GM12878 (cell line): ENCODE results near the gene MRPS27. TPM values are rescaled to one million over a fixed set of nuclear protein-coding genes. Genes with fewer than 3 reads are reported as not detected.

Source experiments
- ATAC-seq: fragments of 200-7000 bp; cut with Tn5 transposase; 3 replicates; pipeline ENCODE4 v1.9.1; 2020; ENCODE audit warnings: mild to moderate bottlenecking, moderate library complexity
- BruUV-seq: library from RNA; stranded (reverse); fragments of 400-500 nt; replicated peaks from 2 replicates; lab custom pipeline; 2021; lab: Mats Ljungman, UMichigan
- CTCF ChIA-PET: fragments of 300-600 bp; sonication (Branson Sonifier 250); formaldehyde crosslinking; extraction: SDS; loops from one replicate; lab custom pipeline; 2021; ENCODE audit warnings: inconsistent platforms; lab: Yijun Ruan, JAX
- POLR2A ChIA-PET: fragments of 350-600 bp; formaldehyde crosslinking; extraction: SDS; loops from one replicate; lab custom pipeline; 2021; ENCODE audit warnings: inconsistent platforms; lab: Charles Lee
- RAD21 ChIA-PET: fragments of 300-600 bp; sonication (Branson Sonifier 250); formaldehyde crosslinking; loops from one replicate; lab custom pipeline; 2023; ENCODE audit warnings: antibody characterized with exemption; ENCODE audit not compliant: unreplicated experiment; lab: Charles Lee
- SMC1A ChIA-PET: fragments of 300-600 bp; sonication (Branson Sonifier 250); formaldehyde crosslinking; loops from one replicate; lab custom pipeline; 2023; ENCODE audit not compliant: unreplicated experiment, uncharacterized antibody; lab: Charles Lee
- DNase-seq: peaks from one replicate; pipeline ENCODE4 v3.0.0-alpha.2; 2011; ENCODE audit warnings: low read depth, low spot score
- FAIRE-seq: peaks from 3 replicates; lab custom pipeline; 2011; peaks lifted over from hg19 to GRCh38; lab: Jason Lieb, UNC
- H2AFZ ChIP-seq: 2 replicates; pipeline ENCODE4 v1.6.0; 2011; ENCODE audit warnings: low read depth, low read length, control low read depth; ENCODE audit not compliant: control insufficient read depth
- H3K27ac ChIP-seq: 2 replicates; pipeline ENCODE4 v1.5.1; 2011; ENCODE audit warnings: control low read depth; ENCODE audit not compliant: control insufficient read depth, insufficient read depth
- H3K27me3 ChIP-seq, 2 experiments: replicated peaks in 1 of 2; 2 replicates each; pipeline versions ENCODE4 v1.6.0 to v1.6.1; 2011; ENCODE audit warnings: low read length in 1 of 2; ENCODE audit not compliant: control insufficient read depth in 2 of 2, insufficient read depth in 2 of 2
- H3K36me3 ChIP-seq, 2 experiments: 2 replicates each; pipeline ENCODE4 v1.5.1; 2011; ENCODE audit warnings: low read length in 1 of 2; ENCODE audit not compliant: control insufficient read depth in 2 of 2, insufficient read depth in 2 of 2
- H3K4me1 ChIP-seq: 2 replicates; pipeline ENCODE4 v1.6.1; 2011; ENCODE audit warnings: mild to moderate bottlenecking, low read length, moderate library complexity, mixed read lengths; ENCODE audit not compliant: control insufficient read depth, insufficient read depth
- H3K4me2 ChIP-seq: 2 replicates; pipeline ENCODE4 v1.6.0; 2011; ENCODE audit warnings: control low read depth; ENCODE audit not compliant: control insufficient read depth, insufficient read depth
- H3K4me3 ChIP-seq: fragments of 200-600 bp; sonication (generic); 2 replicates; pipeline ENCODE4 v1.5.1; 2016
- H3K79me2 ChIP-seq: 2 replicates; pipeline ENCODE4 v1.6.0; 2011; ENCODE audit warnings: low read length; ENCODE audit not compliant: control insufficient read depth, insufficient read depth
- H3K9ac ChIP-seq: 2 replicates; pipeline ENCODE4 v1.8.0; 2011; ENCODE audit warnings: low read length, control low read depth, mixed read lengths; ENCODE audit not compliant: control insufficient read depth, insufficient read depth
- H3K9me3 ChIP-seq: replicated peaks from 3 replicates; pipeline ENCODE4 v1.5.1; 2011; ENCODE audit warnings: mild to moderate bottlenecking, low read length; ENCODE audit not compliant: control insufficient read depth, insufficient read depth
- H4K20me1 ChIP-seq: 2 replicates; pipeline ENCODE4 v1.6.0; 2011; ENCODE audit not compliant: control insufficient read depth, insufficient read depth
- ASH2L ChIP-seq: fragments of 300-600, 200-600 bp; sonication (generic); IDR thresholded peaks from 2 replicates; pipeline ENCODE4 v1.6.1; 2017; ENCODE audit warnings: low read depth, mild to moderate bottlenecking, borderline replicate concordance
- BCL11A ChIP-seq: IDR thresholded peaks from 2 replicates; pipeline ENCODE4 v1.6.1; 2011; ENCODE audit warnings: low read depth, low read length
- CBFB ChIP-seq: IDR thresholded peaks from 2 replicates; pipeline ENCODE4 v1.6.1; 2016; ENCODE audit warnings: antibody characterized with exemption, low read depth
- CEBPB ChIP-seq, 2 experiments: fragments of 150-350 bp in 1 of 2; IDR thresholded peaks; 2 replicates each; pipeline ENCODE4 v1.6.1; 2012 to 2014; ENCODE audit warnings: low read depth in 2 of 2, low read length in 2 of 2, borderline replicate concordance in 1 of 2, inconsistent platforms in 1 of 2
- DPF2 ChIP-seq: fragments of 450-650 bp; IDR thresholded peaks from 2 replicates; pipeline ENCODE4 v1.6.1; 2017; ENCODE audit warnings: mild to moderate bottlenecking
- EGR1 ChIP-seq, 2 experiments: IDR thresholded peaks; 1 replicate in 1 of 2; 2 replicates in 1 of 2; pipeline ENCODE4 v1.6.1; 2011 to 2012; ENCODE audit warnings: low read depth in 2 of 2, low read length in 2 of 2, borderline replicate concordance in 1 of 2, mild to moderate bottlenecking in 1 of 2, moderate library complexity in 1 of 2
- ELK1 ChIP-seq: IDR thresholded peaks from 2 replicates; pipeline ENCODE4 v1.6.1; 2012; ENCODE audit warnings: low read depth, low read length, improper control_type of control experiment
- GABPA ChIP-seq: IDR thresholded peaks from 2 replicates; pipeline ENCODE4 v1.6.1; 2014; ENCODE audit warnings: antibody characterized with exemption, low read depth, mild to moderate bottlenecking, inconsistent platforms
- JUNB ChIP-seq: IDR thresholded peaks from 2 replicates; pipeline ENCODE4 v1.6.1; 2016; ENCODE audit warnings: antibody characterized with exemption, mild to moderate bottlenecking
- KDM1A ChIP-seq: fragments of 200-600 bp; sonication (generic); IDR thresholded peaks from 2 replicates; pipeline ENCODE4 v1.6.1; 2016; ENCODE audit warnings: borderline replicate concordance
- MEF2B ChIP-seq: fragments of 450-650 bp; IDR thresholded peaks from 2 replicates; pipeline ENCODE4 v1.6.1; 2018; ENCODE audit warnings: mild to moderate bottlenecking, moderate library complexity; ENCODE audit not compliant: partially characterized antibody, poor library complexity, severe bottlenecking
- MTA2 ChIP-seq: fragments of 450-650 bp; IDR thresholded peaks from 2 replicates; pipeline ENCODE4 v1.6.1; 2016; ENCODE audit warnings: low read depth, mild to moderate bottlenecking, moderate library complexity
- NFYB ChIP-seq: IDR thresholded peaks from 2 replicates; pipeline ENCODE4 v1.6.1; 2011; ENCODE audit warnings: low read depth, mild to moderate bottlenecking, low read length, improper control_type of control experiment, moderate library complexity; ENCODE audit not compliant: insufficient read depth
- PKNOX1 ChIP-seq: fragments of 450-650 bp; IDR thresholded peaks from 2 replicates; pipeline ENCODE4 v1.6.1; 2016; ENCODE audit warnings: mild to moderate bottlenecking
- POLR2AphosphoS5 ChIP-seq: IDR thresholded peaks from 2 replicates; pipeline ENCODE4 v1.6.1; 2011; ENCODE audit warnings: mild to moderate bottlenecking, low read length, inconsistent platforms
- RAD51 ChIP-seq: fragments of 450-650 bp; IDR thresholded peaks from 2 replicates; pipeline ENCODE4 v1.6.1; 2016; ENCODE audit warnings: moderate library complexity, mild to moderate bottlenecking, inconsistent platforms
- TCF7 ChIP-seq: IDR thresholded peaks from 2 replicates; pipeline ENCODE4 v1.6.1; 2014; ENCODE audit warnings: antibody characterized with exemption, borderline replicate concordance
- WRNIP1 ChIP-seq: IDR thresholded peaks from 2 replicates; pipeline ENCODE4 v1.6.1; 2011; ENCODE audit warnings: low read depth, low read length, improper control_type of control experiment, borderline replicate concordance
- YBX1 ChIP-seq: fragments of 450-650 bp; IDR thresholded peaks from 2 replicates; pipeline ENCODE4 v1.6.1; 2016; ENCODE audit warnings: antibody characterized with exemption
- YY1 ChIP-seq: IDR thresholded peaks from 2 replicates; pipeline ENCODE4 v1.6.1; 2011; ENCODE audit warnings: low read depth, mild to moderate bottlenecking, low read length
- WGBS: methylation state at CpG from one replicate; pipeline ENCODE4 v1.1.6; 2016; ENCODE audit warnings: low lambda C conversion rate; ENCODE audit not compliant: insufficient replicate concordance, insufficient coverage; ENCODE audit errors: missing lambda C conversion rate; 5-methylcytosine and 5-hydroxymethylcytosine counted together
- in situ Hi-C: fragments of 300-500 bp; cut with MboI; formaldehyde crosslinking; loops from 9 replicates; pipeline ENCODE4 v1.14.3; 2018; ENCODE audit warnings: mixed read lengths
- intact Hi-C: fragments of 100-400 bp; cut with micrococcal nuclease; formaldehyde crosslinking; loops from one replicate; pipeline ENCODE4 v1.14.2; 2022; ENCODE audit not compliant: unreplicated experiment
- polyA plus RNA-seq, 11 experiments: library from polyadenylated mRNA; depleted of rRNA in 4 of 11; unstranded in 6 of 11; stranded (reverse) in 5 of 11; fragments of >200 nt; fragmentation: Nextera tagmentation in 4 of 11; fragmentation: Illumina TruSeq in 1 of 11; extraction: Ambion mirVana in 4 of 11; extraction: Trizol in 1 of 11; gene quantifications; 1 replicate in 1 of 11; 2 replicates in 10 of 11; pipeline versions ENCODE4 v1.2.1 to v1.2.3, GENCODE V29; 2011 to 2016; ENCODE audit warnings: inconsistent platforms in 2 of 11, missing spikeins in 2 of 11, low read depth in 1 of 11
- total RNA-seq, 4 experiments: library from RNA; depleted of rRNA in 3 of 4; stranded (reverse); fragments of >200 nt in 3 of 4; fragmentation: Illumina TruSeq in 1 of 4; extraction: Trizol in 1 of 4; gene quantifications; 2 replicates each; pipeline versions ENCODE4 v1.2.1 to v1.2.3, GENCODE V29; 2013 to 2021
- TF ChIP-seq, protein P1 (sequence below): fragments of 450-650 bp; IDR thresholded peaks from 2 replicates; pipeline ENCODE4 v1.6.1; 2014; ENCODE audit warnings: mild to moderate bottlenecking

The MRPS27 gene
- total and polyA plus RNA-seq, 10 of the 15 experiments (the other 5 are each of a cell fraction or from before 2014, with no cell fraction given): 61.0 to 128 (median 93.0) TPM

DNA sequence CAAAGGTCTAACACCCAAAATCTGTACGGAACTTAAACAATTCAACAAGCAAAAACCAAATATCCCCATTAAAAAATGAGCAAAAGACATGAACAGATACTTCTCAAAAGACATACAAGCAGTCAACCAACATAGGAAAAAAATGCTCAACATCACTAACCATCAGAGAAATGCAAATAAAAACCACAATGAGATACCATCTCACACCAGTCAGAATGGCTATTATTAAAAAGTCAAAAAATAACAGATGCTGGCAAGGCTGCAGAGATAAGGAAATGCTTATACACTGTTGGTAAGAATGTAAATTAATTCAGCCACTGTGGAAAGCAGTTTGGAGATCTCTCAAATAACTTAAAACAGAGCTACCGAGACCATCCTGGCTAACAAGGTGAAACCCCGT lies 21.9 kb downstream of the MRPS27 start (continued):
- TF ChIP-seq MEF2B (peak; percentile 45), BCL11A (0 out of 2 replicates have a peak, but pooled peaks have one; percentile 10), PKNOX1 (peak; percentile 53; the same call in 1 of the 2 replicates), MTA2 (peak; percentile 84)

DNA sequence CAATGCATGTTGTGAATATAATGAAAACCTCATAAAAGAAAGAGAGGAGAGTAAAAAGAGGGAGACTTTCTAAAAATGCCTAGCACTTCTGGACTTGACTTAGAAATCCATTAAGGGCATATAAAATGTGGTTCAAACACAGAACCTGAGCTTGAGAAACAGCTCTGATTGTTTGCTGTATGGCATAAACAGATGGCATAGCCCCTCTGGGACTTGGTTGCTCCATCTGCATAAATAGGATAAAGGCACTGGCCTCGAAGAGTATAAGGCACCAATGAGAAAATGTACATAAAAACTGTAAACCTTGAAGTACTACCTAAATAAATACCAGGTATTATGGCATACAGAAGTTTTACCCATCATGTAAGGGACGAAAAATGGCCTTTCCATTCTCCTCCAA lies 23.8 kb downstream of the MRPS27 start:
- WGBS: 94% methylated on average over 2 of the region's 2 CpGs
- peak overlapping the region; percentile 8; the same call in 1 of the 2 replicates for H3K4me3 ChIP-seq
- CTCF ChIA-PET: interaction anchor here (1.4 to 5.9 kb wide), 2 partner anchors 9 to 27 kb away, joined by 4 to 20 read pairs; no protein-coding TSS in a partner anchor
- peak overlapping the region; percentile 60 for H3K27ac ChIP-seq
- peaks cover 48% of the 10 kb centered on the region for H3K4me1 ChIP-seq
- no peak overlapping the region for H2AFZ ChIP-seq
- RAD21 ChIA-PET: interaction anchor here (1.0 to 4.4 kb wide), 3 partner anchors 9 to 62 kb away, joined by 3 to 28 read pairs (median 5); no protein-coding TSS in a partner anchor
- no peak for FAIRE-seq
- in situ Hi-C loops: no loop called here
- H4K20me1 ChIP-seq: no peaks in the 10 kb centered on the region
- H3K36me3 ChIP-seq: no peaks in the 10 kb centered on the region; a peak in 1 of 4 replicates
- intact Hi-C loops: no loop called here
- no peaks in the 10 kb centered on the region for H3K27me3 ChIP-seq
- SMC1A ChIA-PET: interaction anchor here (0.9 to 3.0 kb wide), 5 partner anchors 9 to 107 kb away, joined by 3 to 12 read pairs (median 7); no protein-coding TSS in a partner anchor
- no peaks in the 10 kb centered on the region; the same call in 2 of the 3 replicates for H3K9me3 ChIP-seq
- H3K4me2 ChIP-seq: peak overlapping the region; percentile 31
- no peak for TF ChIP-seq RAD51
- TF ChIP-seq WRNIP1: no peak
- TF ChIP-seq KDM1A: no peak
- TF ChIP-seq YBX1: no peak
- no peak for TF ChIP-seq ELK1
- no peak for TF ChIP-seq GABPA
- no peak for TF ChIP-seq DPF2
- no peak for TF ChIP-seq TCF7
- TF ChIP-seq CBFB: no peak
- TF ChIP-seq NFYB: no peak
- no peak for TF ChIP-seq CEBPB (IDR thresholded peaks at IDR 0.05; ENCODE audit: borderline replicate concordance in 1 of 2, low read depth in 2 of 2, low read length in 2 of 2)
- TF ChIP-seq EGR1 (IDR thresholded peaks at IDR 0.05; ENCODE audit: borderline replicate concordance in 1 of 2, low read depth in 2 of 2, low read length in 2 of 2): no peak
- no peak for TF ChIP-seq JUNB
- TF ChIP-seq ASH2L: no peak
- no peak for TF ChIP-seq POLR2AphosphoS5
- TF ChIP-seq, protein P1, sequence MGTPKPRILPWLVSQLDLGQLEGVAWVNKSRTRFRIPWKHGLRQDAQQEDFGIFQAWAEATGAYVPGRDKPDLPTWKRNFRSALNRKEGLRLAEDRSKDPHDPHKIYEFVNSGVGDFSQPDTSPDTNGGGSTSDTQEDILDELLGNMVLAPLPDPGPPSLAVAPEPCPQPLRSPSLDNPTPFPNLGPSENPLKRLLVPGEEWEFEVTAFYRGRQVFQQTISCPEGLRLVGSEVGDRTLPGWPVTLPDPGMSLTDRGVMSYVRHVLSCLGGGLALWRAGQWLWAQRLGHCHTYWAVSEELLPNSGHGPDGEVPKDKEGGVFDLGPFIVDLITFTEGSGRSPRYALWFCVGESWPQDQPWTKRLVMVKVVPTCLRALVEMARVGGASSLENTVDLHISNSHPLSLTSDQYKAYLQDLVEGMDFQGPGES: no peak
- TF ChIP-seq YY1: no peak
- DNase-seq: no peak
- BruUV-seq: no TSS peak
- no peak for ATAC-seq
- no peak overlapping the region for H3K9ac ChIP-seq
- POLR2A ChIA-PET: interaction anchor here (0.5 to 1.5 kb wide), 3 partner anchors 8 to 62 kb away, joined by 3 to 6 read pairs (median 4); no protein-coding TSS in a partner anchor
- peaks cover 50% of the 10 kb centered on the region for H3K79me2 ChIP-seq
